Epithelial cell of proximal tubule (primary cell): ENCODE results near the gene GRIN3A. TPM values are rescaled to one million over a fixed set of nuclear protein-coding genes. Genes with fewer than 3 reads are reported as not detected.

Experiments
- DNase-seq: peaks from one replicate; pipeline ENCODE4 v3.0.0-alpha.2; 2011; ENCODE audit warnings: low read depth
- H3K4me3 ChIP-seq: 2 replicates; pipeline ENCODE4 v1.5.1; 2011; ENCODE audit warnings: low read depth, mild to moderate bottlenecking, low read length
- CTCF ChIP-seq: conservative IDR thresholded peaks from 2 replicates; pipeline ENCODE4 v1.5.1; 2012; ENCODE audit warnings: low read depth, mild to moderate bottlenecking, low read length
- total RNA-seq: library from RNA; depleted of rRNA; stranded (reverse); fragments of >200 nt; gene quantifications from 2 replicates; pipeline ENCODE4 v1.2.3, GENCODE V29; 2015

The GRIN3A gene
- total RNA-seq, 1 donor from 2014 or later: not detected

GRCh38 chr9:101571114-101571513 is 167.3 kb downstream of the GRIN3A start:
- no peak for DNase-seq
- no peak overlapping the region for H3K4me3 ChIP-seq
- no peak for TF ChIP-seq CTCF

- no peak for TF ChIP-seq CTCF
- DNase-seq: no peak
- H3K4me3 ChIP-seq: no peak overlapping the region
Observed at GRCh38 chr9:101569741-101570501, 168.5 kb downstream of the GRIN3A start.

GRCh38 chr9:101567725-101568350 is 170.6 kb downstream of the GRIN3A start:
- DNase-seq: no peak
- no peak overlapping the region for H3K4me3 ChIP-seq
- TF ChIP-seq CTCF: no peak

- peak; percentile 6 for DNase-seq
- TF ChIP-seq CTCF: peak; percentile 71
- H3K4me3 ChIP-seq: no peak overlapping the region
Observed at GRCh38 chr9:101566904-101567724, 171.3 kb downstream of the GRIN3A start.

- TF ChIP-seq CTCF: no peak
- no peak for DNase-seq
- no peak overlapping the region for H3K4me3 ChIP-seq
Observed at GRCh38 chr9:101564252-101564651, 174.2 kb downstream of the GRIN3A start.

- DNase-seq: no peak
- TF ChIP-seq CTCF: no peak
- no peak overlapping the region for H3K4me3 ChIP-seq
Observed at GRCh38 chr9:101562966-101563365, 175.5 kb downstream of the GRIN3A start.
